Naive thymus-derived CD4-positive, alpha-beta T cell (primary cell): ENCODE data around the gene SYTL2. TPM values are rescaled to one million over a fixed set of nuclear protein-coding genes. Genes with fewer than 3 reads are reported as not detected.
"Not testable (repeated sequence)": the region's sequence is repeated elsewhere in the genome, so short reads cannot be mapped to it uniquely, and the experiment has no call there.

Experiments used
- ATAC-seq: fragments of 150-1000 bp; cut with Tn5 transposase; 2 replicates; pipeline ENCODE4 v1.10.0; 2021; ENCODE audit warnings: mild to moderate bottlenecking, moderate library complexity
- CTCF ChIA-PET: fragments of 350-600 bp; sonication (Branson Sonifier 250); formaldehyde crosslinking; loops from one replicate; lab custom pipeline; 2021; ENCODE audit warnings: antibody characterized with exemption; lab: Charles Lee
- POLR2A ChIA-PET: fragments of 350-600 bp; sonication (Branson Sonifier 250); formaldehyde crosslinking; loops from one replicate; lab custom pipeline; 2021; ENCODE audit warnings: antibody characterized with exemption, inconsistent platforms; lab: Charles Lee
- DNase-seq, 9 donors: peaks; one replicate each; pipeline versions ENCODE4 v3.0.0 to v3.0.0-alpha.2; 2020 to 2022; ENCODE audit warnings: mixed read lengths in 1 of 9
- H3K27ac ChIP-seq: one replicate; pipeline ENCODE4 v1.7.0; 2013; ENCODE audit warnings: mild to moderate bottlenecking, low read depth, low read length, moderate library complexity
- H3K27me3 ChIP-seq, 2 donors: one replicate each; pipeline ENCODE4 v1.7.0; 2013; ENCODE audit warnings: low read length in 2 of 2, mild to moderate bottlenecking in 2 of 2, moderate library complexity in 2 of 2; ENCODE audit not compliant: control insufficient read depth in 2 of 2, insufficient read depth in 2 of 2
- H3K36me3 ChIP-seq, 3 experiments: 1 replicate in 2 of 3; 2 replicates in 1 of 3; pipeline ENCODE4 v1.7.0; 2013; ENCODE audit warnings: low read length in 3 of 3, mild to moderate bottlenecking in 3 of 3, moderate library complexity in 1 of 3; ENCODE audit not compliant: insufficient read depth in 3 of 3, control insufficient read depth in 2 of 3
- H3K4me1 ChIP-seq, 2 donors: one replicate each; pipeline ENCODE4 v1.7.0; 2013; ENCODE audit warnings: low read length in 2 of 2, mild to moderate bottlenecking in 2 of 2, moderate library complexity in 1 of 2; ENCODE audit not compliant: control insufficient read depth in 2 of 2, insufficient read depth in 2 of 2
- H3K4me3 ChIP-seq: 2 replicates; pipeline ENCODE4 v1.7.0; 2013; ENCODE audit warnings: mild to moderate bottlenecking, low read length
- H3K9me3 ChIP-seq, 3 experiments: 1 replicate in 2 of 3; 2 replicates in 1 of 3; pipeline ENCODE4 v1.7.0; 2013; ENCODE audit warnings: low read length in 3 of 3; ENCODE audit not compliant: control insufficient read depth in 2 of 3
- H3K27ac Mint-ChIP-seq, 9 donors: one replicate each; pipeline ENCODE4 v1.8.0; 2020 to 2022; ENCODE audit warnings: mixed read lengths in 9 of 9, mild to moderate bottlenecking in 8 of 9, moderate library complexity in 5 of 9, inconsistent platforms in 2 of 9
- H3K27me3 Mint-ChIP-seq, 5 donors: one replicate each; pipeline ENCODE4 v1.8.0; 2021 to 2022; ENCODE audit warnings: mixed read lengths in 5 of 5, mild to moderate bottlenecking in 1 of 5
- H3K36me3 Mint-ChIP-seq, 5 donors: one replicate each; pipeline ENCODE4 v1.8.0; 2020 to 2022; ENCODE audit warnings: mixed read lengths in 5 of 5, mild to moderate bottlenecking in 3 of 5, inconsistent platforms in 1 of 5
- H3K4me1 Mint-ChIP-seq, 7 donors: one replicate each; pipeline ENCODE4 v1.8.0; 2020 to 2022; ENCODE audit warnings: mixed read lengths in 7 of 7, mild to moderate bottlenecking in 3 of 7, inconsistent platforms in 1 of 7
- H3K4me3 Mint-ChIP-seq, 10 donors: one replicate each; pipeline ENCODE4 v1.8.0; 2020 to 2022; ENCODE audit warnings: mild to moderate bottlenecking in 10 of 10, mixed read lengths in 10 of 10, moderate library complexity in 6 of 10, inconsistent platforms in 2 of 10
- H3K9me3 Mint-ChIP-seq, 11 donors: one replicate each; pipeline ENCODE4 v1.8.0; 2020 to 2022; ENCODE audit warnings: mixed read lengths in 11 of 11, mild to moderate bottlenecking in 4 of 11, inconsistent platforms in 1 of 11, moderate library complexity in 1 of 11
- intact Hi-C, 2 donors: fragments of 100-400 bp; cut with micrococcal nuclease; formaldehyde crosslinking; loops; one replicate each; pipeline ENCODE4 v1.15.1; 2023
- polyA plus RNA-seq, 2 donors: library from polyadenylated mRNA; unstranded; fragments of 300-500 nt; fragmentation: Illumina TruSeq; gene quantifications; one replicate each; pipeline ENCODE4 v1.2.3, GENCODE V29; 2021
- total RNA-seq, 6 experiments: library from RNA in 5 of 6; stranded (reverse) in 5 of 6; gene quantifications; 1 replicate in 5 of 6; 2 replicates in 1 of 6; pipeline ENCODE4 v1.2.3 and lab custom pipeline; 2021 to 2026

Gene SYTL2
- total and polyA plus RNA-seq, 7 experiments from 2014 or later, result 12.0 to 62.9 (median 27.5) TPM

DNA sequence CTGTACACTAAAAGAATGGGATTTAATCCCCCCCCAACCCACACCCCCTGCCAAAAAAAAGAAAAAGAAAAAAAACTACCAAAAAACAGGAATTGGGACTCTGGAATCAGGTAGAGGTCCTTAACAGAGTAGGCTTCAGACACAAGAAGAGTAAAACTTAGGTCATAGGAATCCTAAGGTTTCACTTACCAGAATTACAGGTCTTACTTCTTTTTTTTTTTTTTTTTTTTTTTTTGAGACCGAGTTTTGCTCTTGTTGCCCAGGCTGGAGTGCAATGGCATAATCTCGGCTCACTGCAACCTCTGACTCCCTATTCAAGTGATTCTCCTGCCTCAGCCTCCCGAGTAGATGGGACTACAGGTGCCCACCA lies 33.4 kb downstream of the SYTL2 start:
- H3K9me3 ChIP-seq, H3K36me3 ChIP-seq, H3K27ac ChIP-seq, intact Hi-C loops, DNase-seq, POLR2A ChIA-PET, ATAC-seq, H3K27me3 Mint-ChIP-seq, H3K4me3 Mint-ChIP-seq, H3K4me3 ChIP-seq, H3K27me3 ChIP-seq: not testable (repeated sequence)
- peak overlapping the region in 1 of 9 donors; percentile 7 for H3K27ac Mint-ChIP-seq
- peaks cover 17 to 22% of the 10 kb centered on the region in 2 donors for H3K4me1 ChIP-seq
- peaks cover 8 to 53% (median 20%) of the 10 kb centered on the region in 5 donors for H3K36me3 Mint-ChIP-seq
- CTCF ChIA-PET, result interaction anchor here (1.3 kb wide), 1 partner anchor 9 kb away, joined by 3 read pairs; no protein-coding TSS in a partner anchor
- peaks cover 2 to 11% (median 6%) of the 10 kb centered on the region in 11 donors for H3K9me3 Mint-ChIP-seq
- H3K4me1 Mint-ChIP-seq, result peaks cover 36 to 82% (median 53%) of the 10 kb centered on the region in 7 donors

DNA sequence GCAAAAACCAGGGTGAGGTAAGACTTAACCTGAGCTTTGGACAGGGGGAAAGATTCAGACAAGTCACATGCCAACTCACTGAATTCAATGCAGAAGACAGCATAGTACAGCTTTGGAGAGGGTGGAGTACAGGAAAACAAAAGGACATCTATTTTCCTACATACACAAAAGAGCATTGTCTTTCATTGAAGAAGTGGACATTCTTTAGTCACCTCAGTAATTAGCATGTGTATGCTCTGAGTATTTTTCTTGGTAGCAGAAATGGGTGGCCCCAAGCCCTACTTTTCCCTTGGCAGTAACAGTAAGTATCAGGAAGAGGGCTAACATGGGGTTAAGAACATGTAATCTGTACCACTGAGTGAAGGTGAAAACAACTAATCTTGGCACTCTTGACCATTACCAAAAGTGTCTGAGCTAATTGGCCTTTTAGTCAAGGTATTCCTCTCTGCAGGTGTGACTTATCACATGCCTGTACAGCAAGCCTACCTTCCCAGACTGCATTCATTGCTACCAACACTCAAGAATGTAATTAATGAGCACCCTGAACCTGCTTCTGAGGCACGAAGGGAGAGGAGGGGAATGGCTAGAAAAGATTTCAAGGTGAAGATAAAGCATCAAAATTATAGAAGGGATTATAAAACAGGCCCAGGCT lies 33.9 kb downstream of the SYTL2 start:
- Mint-ChIP-seq H3K4me3 (no peak overlapping the region), H3K27me3 (no peaks in the 10 kb centered on the region), H3K27ac (peak overlapping the region in 3 of 9 donors; percentile 7 to 49 (median 23)), H3K9me3 (peaks cover 0 to 8% (median 2%) of the 10 kb centered on the region in 11 donors), H3K4me1 (peaks cover 36 to 83% (median 53%) of the 10 kb centered on the region in 7 donors), H3K36me3 (peaks cover 6 to 53% (median 18%) of the 10 kb centered on the region in 5 donors)
- ChIA-PET POLR2A (interaction anchor here (0.7 kb wide), 1 partner anchor 10 kb away, joined by 3 read pairs; no protein-coding TSS in a partner anchor), CTCF (interaction anchor here (1.1 to 1.3 kb wide), 2 partner anchors 10 to 31 kb away, joined by 3 read pairs; no protein-coding TSS in a partner anchor)
- intact Hi-C loops, result no loop called here
- ATAC-seq (no peak), DNase-seq (no peak)
- Histone ChIP-seq H3K27ac (no peak overlapping the region), H3K9me3 (peaks cover 0 to 4% (median 0%) of the 10 kb centered on the region in 3 experiments), H3K4me3 (no peak overlapping the region), H3K27me3 (no peaks in the 10 kb centered on the region), H3K36me3 (no peaks in the 10 kb centered on the region), H3K4me1 (peaks cover 17 to 22% of the 10 kb centered on the region in 2 donors)

DNA sequence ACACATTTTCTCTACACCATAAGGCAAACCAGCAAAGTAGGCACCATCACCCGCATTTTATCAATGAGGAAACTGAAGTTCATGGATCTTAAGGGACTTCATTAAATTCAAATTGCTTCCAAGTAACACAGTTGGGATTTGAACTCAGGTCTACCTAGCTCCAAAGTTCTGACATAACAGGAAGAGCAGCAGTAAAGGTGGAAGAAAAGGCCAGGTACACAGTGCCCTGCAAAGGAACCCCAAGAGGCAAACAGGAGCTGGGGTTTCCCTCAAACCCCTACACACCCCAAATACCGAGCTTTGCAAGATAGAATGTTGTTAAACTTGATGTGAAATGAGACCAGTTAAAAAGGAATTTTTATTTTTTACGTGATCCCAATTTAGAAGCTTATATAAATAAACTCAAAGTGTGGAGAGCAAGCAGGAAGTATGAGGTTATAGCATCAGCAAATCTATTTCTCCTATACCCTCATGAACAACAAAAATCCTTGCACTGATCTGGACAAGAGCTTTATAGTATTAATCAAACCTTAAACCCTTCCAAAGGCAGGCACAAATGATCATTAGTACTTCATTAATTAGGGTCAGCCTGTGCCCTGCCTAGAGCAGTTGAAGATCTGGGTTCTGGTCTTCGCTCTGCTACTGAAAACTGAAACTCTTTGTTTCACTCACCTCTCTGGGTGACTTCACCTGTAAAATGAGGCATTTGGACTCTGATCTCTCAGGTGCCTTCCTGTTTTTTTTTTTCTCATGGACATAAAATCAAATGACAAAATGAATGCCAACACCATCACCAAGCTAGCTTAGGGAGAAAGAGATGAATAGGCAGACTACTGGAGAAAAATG lies 36.5 kb downstream of the SYTL2 start:
- no peaks in the 10 kb centered on the region for H3K27me3 Mint-ChIP-seq
- H3K9me3 Mint-ChIP-seq, result peaks cover under 1 to 9% (median 6%) of the 10 kb centered on the region in 11 donors
- H3K27ac ChIP-seq, result no peak overlapping the region
- no peak overlapping the region for H3K4me3 ChIP-seq
- H3K9me3 ChIP-seq, result no peaks in the 10 kb centered on the region
- H3K36me3 Mint-ChIP-seq, result peaks cover 14 to 48% (median 26%) of the 10 kb centered on the region in 5 donors
- ATAC-seq, result no peak
- H3K27ac Mint-ChIP-seq, result peak overlapping the region; percentile 50 to 89 (median 72)
- H3K4me3 Mint-ChIP-seq, result peak overlapping the region in 9 of 10 donors; percentile 1 to 73 (median 62)
- peaks cover 24 to 60% (median 44%) of the 10 kb centered on the region in 7 donors for H3K4me1 Mint-ChIP-seq
- ChIA-PET POLR2A (interaction anchor here (0.7 to 2.2 kb wide), 10 partner anchors 11 to 49 kb away, joined by 3 to 7 read pairs (median 4); no protein-coding TSS in a partner anchor), CTCF (no interaction called here)
- H3K4me1 ChIP-seq, result peaks cover 6 to 11% of the 10 kb centered on the region in 2 donors
- H3K36me3 ChIP-seq, result no peaks in the 10 kb centered on the region
- no peak for DNase-seq
- H3K27me3 ChIP-seq, result no peaks in the 10 kb centered on the region
- intact Hi-C loops, result loop anchor here (2.0 to 5.0 kb wide), 3 partner anchors 20 to 82 kb away; no protein-coding TSS in a partner anchor

DNA sequence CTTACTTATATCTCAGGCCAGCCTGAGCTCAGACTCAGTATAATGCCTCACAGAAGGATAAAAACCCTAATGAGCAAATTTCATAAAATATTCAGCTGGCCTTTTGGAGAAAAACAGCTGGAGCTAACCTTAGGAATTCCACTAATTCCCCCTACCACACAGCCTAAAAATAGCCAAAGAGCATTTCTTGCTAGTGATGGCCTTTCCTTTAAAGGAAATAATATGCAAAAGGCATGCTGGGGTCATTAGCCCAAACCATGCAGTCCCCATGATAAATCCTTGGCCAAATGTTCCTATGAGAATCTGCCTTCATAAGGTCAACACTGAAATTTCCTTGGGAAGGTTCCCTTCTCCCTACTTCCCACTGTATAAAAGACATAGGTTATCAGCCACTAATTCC lies 38.2 kb downstream of the SYTL2 start:
- H3K9me3 Mint-ChIP-seq, result peaks cover 4 to 14% (median 8%) of the 10 kb centered on the region in 11 donors
- H3K27ac ChIP-seq, result no peak overlapping the region
- H3K4me3 ChIP-seq, result no peak overlapping the region
- H3K4me1 ChIP-seq, result peaks cover 6 to 11% of the 10 kb centered on the region in 2 donors
- no peaks in the 10 kb centered on the region for H3K27me3 ChIP-seq
- no peaks in the 10 kb centered on the region for H3K27me3 Mint-ChIP-seq
- ChIA-PET POLR2A (interaction anchor here (0.7 to 2.2 kb wide), 3 partner anchors 20 to 147 kb away, joined by 3 to 7 read pairs (median 5); no protein-coding TSS in a partner anchor), CTCF (no interaction called here)
- peaks cover 26 to 75% (median 56%) of the 10 kb centered on the region in 7 donors for H3K4me1 Mint-ChIP-seq
- no peak for DNase-seq
- no peak for ATAC-seq
- peaks cover 22 to 64% (median 35%) of the 10 kb centered on the region in 5 donors for H3K36me3 Mint-ChIP-seq
- no peaks in the 10 kb centered on the region for H3K36me3 ChIP-seq
- H3K9me3 ChIP-seq, result no peaks in the 10 kb centered on the region
- intact Hi-C loops, result loop anchor here in 1 of 2 donors (5.0 kb wide), 1 partner anchor 80 kb away; no protein-coding TSS in a partner anchor
- H3K4me3 Mint-ChIP-seq, result no peak overlapping the region
- H3K27ac Mint-ChIP-seq, result peak overlapping the region in 1 of 9 donors; percentile 26

DNA sequence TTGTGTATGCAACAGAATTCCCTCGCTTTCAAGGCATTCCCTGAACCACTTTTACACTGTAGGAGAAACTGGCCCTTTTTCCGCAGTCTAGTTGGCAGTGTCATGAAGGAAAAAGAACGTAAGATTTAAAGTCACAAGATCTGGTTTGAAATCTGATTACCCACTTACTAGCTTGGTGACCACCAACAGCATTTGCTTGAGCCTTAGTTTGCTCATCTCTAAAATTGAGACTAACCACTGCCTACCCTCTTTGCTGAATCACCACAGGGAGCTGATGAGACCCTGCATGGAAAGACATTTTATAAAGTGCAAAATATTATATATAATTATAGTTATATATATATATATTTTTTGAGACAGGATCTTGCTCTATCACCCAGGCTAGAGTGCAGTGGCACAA lies 39.4 kb downstream of the SYTL2 start:
- ATAC-seq, result no peak
- Histone ChIP-seq H3K27ac (no peak overlapping the region), H3K9me3 (no peaks in the 10 kb centered on the region), H3K36me3 (no peaks in the 10 kb centered on the region), H3K4me1 (peaks cover 6 to 11% of the 10 kb centered on the region in 2 donors), H3K4me3 (no peak overlapping the region), H3K27me3 (no peaks in the 10 kb centered on the region)
- intact Hi-C loops, result loop anchor here (2.0 to 5.0 kb wide), 2 partner anchors 13 to 79 kb away; no protein-coding TSS in a partner anchor
- Mint-ChIP-seq H3K27me3 (no peaks in the 10 kb centered on the region), H3K4me1 (peaks cover 23 to 76% (median 59%) of the 10 kb centered on the region in 7 donors), H3K36me3 (peaks cover 22 to 60% (median 31%) of the 10 kb centered on the region in 5 donors), H3K4me3 (no peak overlapping the region), H3K9me3 (peaks cover 4 to 14% (median 8%) of the 10 kb centered on the region in 11 donors), H3K27ac (no peak overlapping the region)
- DNase-seq, result no peak
- CTCF ChIA-PET, result no interaction called here
- POLR2A ChIA-PET, result no interaction called here

DNA sequence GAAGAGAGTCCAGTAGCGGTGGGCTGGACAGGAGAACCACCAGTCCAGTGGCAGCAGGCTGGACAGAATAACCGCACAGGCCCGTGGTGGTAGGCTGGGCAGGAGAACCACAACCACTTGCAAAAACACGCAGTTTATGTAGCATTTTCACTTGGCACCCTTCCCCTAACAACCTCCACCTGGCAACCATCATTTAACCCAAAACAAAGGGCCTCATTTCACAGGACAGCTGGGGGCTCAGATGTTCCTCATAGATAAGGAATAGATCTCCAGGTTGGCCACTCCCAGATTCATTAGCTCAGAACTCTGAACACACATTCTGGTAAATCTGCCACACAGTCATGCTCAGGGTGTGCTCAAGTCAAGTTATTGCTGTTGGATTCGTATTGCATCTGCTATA lies 41.2 kb downstream of the SYTL2 start:
- intact Hi-C loops, result loop anchor here (2.0 to 5.0 kb wide), 2 partner anchors 15 to 77 kb away; no protein-coding TSS in a partner anchor
- ChIA-PET CTCF (interaction anchor here (1.2 kb wide), 1 partner anchor 13 kb away, joined by 3 read pairs; no protein-coding TSS in a partner anchor), POLR2A (no interaction called here)
- Histone ChIP-seq H3K4me3 (no peak overlapping the region), H3K4me1 (peaks cover 8 to 10% of the 10 kb centered on the region in 2 donors), H3K9me3 (no peaks in the 10 kb centered on the region), H3K36me3 (no peaks in the 10 kb centered on the region), H3K27ac (no peak overlapping the region), H3K27me3 (no peaks in the 10 kb centered on the region)
- no peaks in the 10 kb centered on the region for H3K27me3 Mint-ChIP-seq
- DNase-seq (no peak), ATAC-seq (no peak)
- H3K27ac Mint-ChIP-seq, result no peak overlapping the region
- H3K4me3 Mint-ChIP-seq, result no peak overlapping the region
- peaks cover 0 to 12% (median 5%) of the 10 kb centered on the region in 11 donors for H3K9me3 Mint-ChIP-seq
- peaks cover 20 to 69% (median 61%) of the 10 kb centered on the region in 7 donors for H3K4me1 Mint-ChIP-seq
- H3K36me3 Mint-ChIP-seq, result peaks cover 22 to 56% (median 25%) of the 10 kb centered on the region in 5 donors
